VCaP (cell line): Measurements from ENCODE around the gene SMARCD3.

Experiments used
- H3K27ac ChIP-seq: fragments of 450-650 bp; 2 replicates; pipeline ENCODE4 v1.5.1; 2017
- CTCF ChIP-seq: fragments of 450-650 bp; conservative IDR thresholded peaks from 2 replicates; pipeline ENCODE4 v1.5.1; 2017; ENCODE audit warnings: mild to moderate bottlenecking, moderate library complexity

Gene SMARCD3

GRCh38 chr7:151197932-151198331 lies 50.6 kb downstream of the SMARCD3 start:
- no peak for TF ChIP-seq CTCF
- H3K27ac ChIP-seq: no peak overlapping the region

GRCh38 chr7:151195616-151196450 lies 52.7 kb downstream of the SMARCD3 start:
- no peak for TF ChIP-seq CTCF
- no peak overlapping the region for H3K27ac ChIP-seq

- no peak overlapping the region for H3K27ac ChIP-seq
- TF ChIP-seq CTCF: no peak
Observed at GRCh38 chr7:151194188-151194587, 54.3 kb downstream of the SMARCD3 start.

GRCh38 chr7:151193203-151193978 lies 55.1 kb downstream of the SMARCD3 start:
- TF ChIP-seq CTCF: no peak

GRCh38 chr7:151192002-151192539 lies 56.4 kb downstream of the SMARCD3 start:
- H3K27ac ChIP-seq: no peak overlapping the region

More at GRCh38 chr7:151193203-151193978, 55.1 kb downstream of the SMARCD3 start:
- H3K27ac ChIP-seq: no peak overlapping the region

GRCh38 chr7:151191544-151191943 lies 57.0 kb downstream of the SMARCD3 start:
- TF ChIP-seq CTCF: no peak
- H3K27ac ChIP-seq: no peak overlapping the region

More at GRCh38 chr7:151192002-151192539, 56.4 kb downstream of the SMARCD3 start:
- TF ChIP-seq CTCF: no peak

- TF ChIP-seq CTCF: no peak
- H3K27ac ChIP-seq: no peak overlapping the region
Observed at GRCh38 chr7:151189038-151189437, 59.5 kb downstream of the SMARCD3 start.
